GM19324 (cell line): ENCODE measurements around the gene MOG.
"Not testable (repeated sequence)": the region's sequence is repeated elsewhere in the genome, so short reads cannot be mapped to it uniquely, and the experiment has no call there.

Experiments used
- ATAC-seq: cut with Tn5 transposase; IDR thresholded peaks from one replicate; pipeline ENCODE4 v1.9.1; 2021; ENCODE audit warnings: mild to moderate bottlenecking, moderate library complexity; ENCODE audit not compliant: unreplicated experiment, low FRiP score

MOG gene

GRCh38 chr6:29633534-29633905 is 23.4 kb upstream of the MOG start:
- no peak for ATAC-seq

DNA sequence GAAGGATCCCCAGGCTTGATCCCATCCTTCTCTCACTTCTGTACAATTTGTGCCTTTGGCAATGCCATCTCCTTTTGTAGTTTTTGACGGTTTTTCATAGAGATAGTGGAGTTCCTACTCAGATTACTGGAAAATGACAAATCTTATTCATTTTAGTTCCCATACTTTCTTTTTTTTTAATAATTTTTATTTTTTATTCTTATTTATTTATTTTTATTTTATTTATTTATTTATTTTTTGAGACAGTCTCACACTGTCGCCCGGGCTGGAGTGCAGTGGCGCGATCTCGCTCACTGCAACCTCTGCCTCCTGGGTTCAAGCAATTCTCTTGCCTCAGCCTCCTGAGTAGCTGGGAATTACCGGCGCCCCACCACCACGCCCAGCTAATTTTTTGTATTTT is 19.6 kb upstream of the MOG start:
- ATAC-seq: no peak

- ATAC-seq: no peak
Measured at GRCh38 chr6:29641430-29642148, 15.3 kb upstream of the MOG start.

DNA sequence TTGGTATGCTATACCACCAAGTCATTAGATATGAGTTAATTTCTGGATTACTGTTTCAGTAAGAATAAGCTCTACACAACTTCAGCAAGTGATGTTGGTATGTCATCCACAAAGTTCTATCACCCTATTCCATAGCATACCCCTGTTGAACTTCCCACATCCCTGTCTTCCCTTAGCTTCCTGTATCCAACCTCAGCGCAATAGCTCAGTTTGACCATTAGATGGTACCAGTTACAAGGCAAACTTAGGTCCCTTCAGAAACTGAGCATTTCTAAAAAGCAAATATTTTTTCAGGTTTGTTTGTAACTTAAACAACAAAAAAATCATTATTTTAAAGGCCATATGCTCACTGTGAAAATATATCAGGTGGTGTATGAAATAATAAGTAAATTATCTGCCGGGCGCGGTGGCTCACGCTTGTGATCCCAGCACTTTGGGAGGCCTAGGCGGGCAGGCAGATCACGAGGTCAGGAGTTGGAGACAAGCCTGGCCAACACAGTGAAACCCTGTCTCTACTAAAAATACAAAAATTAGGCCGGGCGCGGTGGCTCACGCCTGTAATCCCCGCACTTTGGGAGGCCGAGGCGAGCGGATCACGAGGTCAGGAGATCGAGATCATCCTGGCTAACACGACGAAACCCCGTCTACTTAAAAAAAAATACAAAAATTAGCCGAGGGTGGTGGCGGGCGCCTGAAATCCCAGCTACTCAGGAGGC is 8.8 kb upstream of the MOG start:
- no peak for ATAC-seq

GRCh38 chr6:29649701-29650673 is 6.9 kb upstream of the MOG start:
- ATAC-seq: peak; percentile 94

DNA sequence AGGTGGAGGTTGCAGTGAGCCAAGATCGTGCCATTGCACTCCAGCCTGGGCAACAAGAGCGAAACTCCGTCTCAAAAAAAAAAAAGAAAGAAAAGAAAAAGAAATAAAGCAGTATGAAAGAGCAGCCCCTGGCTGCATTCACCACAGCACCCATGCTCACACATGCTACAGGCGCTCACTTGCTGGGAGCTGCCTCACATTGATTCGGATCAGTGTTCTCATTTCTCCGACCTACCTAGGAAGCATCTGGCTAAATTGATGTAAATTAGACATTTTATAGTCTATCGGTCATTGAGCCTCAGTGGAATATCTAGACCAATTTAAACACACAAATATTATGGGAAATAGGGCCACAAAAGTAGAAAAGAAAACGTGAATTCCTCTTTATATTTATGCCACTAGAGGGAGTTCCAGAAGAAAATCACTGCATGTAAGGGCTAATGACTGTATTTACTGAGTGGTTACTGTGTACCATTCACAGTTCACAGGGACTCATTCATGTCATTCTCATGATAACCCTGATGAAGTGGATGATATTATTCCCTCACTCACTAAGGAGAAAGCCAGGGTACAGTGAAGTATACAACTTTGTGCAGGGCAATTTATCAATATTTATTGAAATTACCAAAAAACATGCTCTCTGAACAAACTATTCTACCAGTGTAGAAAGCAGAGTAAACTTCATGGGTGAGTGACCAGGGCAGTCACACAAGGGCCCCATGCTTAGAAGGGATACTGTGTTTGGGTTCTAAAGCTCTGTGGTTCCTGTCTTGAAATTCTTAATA is 5.3 kb upstream of the MOG start:
- no peak for ATAC-seq

- ATAC-seq: no peak
Measured at GRCh38 chr6:29652198-29652584, 4.7 kb upstream of the MOG start.

GRCh38 chr6:29653452-29654038 is 3.3 kb upstream of the MOG start:
- ATAC-seq: no peak

DNA sequence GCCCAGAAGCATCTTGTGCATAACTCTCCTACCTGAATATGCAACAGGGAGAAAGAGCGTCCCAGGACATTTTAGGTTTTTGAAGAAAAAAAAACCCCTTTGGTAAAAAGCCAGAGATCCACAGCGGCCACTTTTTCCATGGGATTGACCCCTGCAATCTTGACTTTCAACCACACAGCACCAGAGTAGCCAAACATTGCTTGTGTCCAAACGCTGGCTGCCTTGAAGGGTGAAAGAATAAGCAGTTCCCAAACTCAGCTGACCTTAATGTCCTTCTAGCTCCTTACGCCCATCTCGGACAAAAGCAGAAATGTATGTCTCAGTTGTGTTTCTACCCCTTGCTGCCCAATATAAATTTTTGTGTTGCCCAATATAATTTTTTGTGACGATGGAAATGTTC is 1.2 kb upstream of the MOG start:
- ATAC-seq: no peak

DNA sequence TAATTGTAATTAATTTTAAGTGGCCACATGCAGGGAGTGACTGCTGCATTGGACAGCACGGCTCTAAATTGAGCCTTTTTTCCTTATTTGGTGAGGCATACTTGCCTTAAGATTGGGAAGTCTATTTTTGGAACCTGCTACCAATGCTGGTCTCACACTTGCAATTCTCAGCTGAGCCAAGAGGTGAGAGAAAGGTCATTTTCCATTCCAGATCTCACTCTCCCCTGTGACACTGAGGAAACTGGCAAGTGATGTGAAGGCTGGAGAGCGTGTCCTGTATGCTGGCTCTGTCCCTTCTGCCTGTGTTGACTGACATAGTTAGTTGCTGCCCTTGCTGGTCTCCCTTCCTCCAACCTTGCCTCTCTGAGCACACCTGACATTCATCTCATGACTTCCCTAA is 735 bp upstream of the MOG start:
- ATAC-seq: no peak

GRCh38 chr6:29661071-29661470 is 4.2 kb downstream of the MOG start:
- no peak for ATAC-seq

DNA sequence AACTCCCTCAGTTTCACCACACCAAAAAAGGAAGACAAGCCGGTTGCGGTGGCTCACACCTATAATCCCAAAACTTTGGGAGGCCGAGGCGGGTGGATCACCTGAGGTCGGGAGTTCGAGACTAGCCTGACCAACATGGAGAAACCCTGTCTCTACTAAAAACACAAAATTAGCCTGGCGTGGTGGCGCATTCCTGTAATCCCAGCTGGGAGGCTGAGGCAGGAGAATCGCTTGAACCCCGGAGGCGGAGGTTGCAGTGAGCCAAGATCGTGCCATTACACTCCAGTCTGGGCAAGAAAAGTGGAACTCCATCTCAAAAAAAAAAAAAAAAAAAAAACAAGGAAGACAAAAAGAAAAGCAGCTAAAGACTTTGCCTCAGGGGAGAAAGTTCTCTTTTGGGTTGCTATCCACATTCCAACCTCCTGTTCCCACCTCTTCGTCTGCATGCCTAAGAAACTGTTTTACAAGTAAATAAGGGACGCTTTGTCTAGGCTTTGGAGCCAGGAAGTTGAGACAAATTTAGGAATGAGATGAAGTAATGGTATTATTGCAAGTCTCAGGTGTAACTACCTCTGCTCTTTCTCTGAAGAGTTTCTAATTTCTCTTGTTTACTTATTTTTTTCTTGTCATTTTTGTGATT is 4.7 kb downstream of the MOG start:
- not testable (repeated sequence) for ATAC-seq

DNA sequence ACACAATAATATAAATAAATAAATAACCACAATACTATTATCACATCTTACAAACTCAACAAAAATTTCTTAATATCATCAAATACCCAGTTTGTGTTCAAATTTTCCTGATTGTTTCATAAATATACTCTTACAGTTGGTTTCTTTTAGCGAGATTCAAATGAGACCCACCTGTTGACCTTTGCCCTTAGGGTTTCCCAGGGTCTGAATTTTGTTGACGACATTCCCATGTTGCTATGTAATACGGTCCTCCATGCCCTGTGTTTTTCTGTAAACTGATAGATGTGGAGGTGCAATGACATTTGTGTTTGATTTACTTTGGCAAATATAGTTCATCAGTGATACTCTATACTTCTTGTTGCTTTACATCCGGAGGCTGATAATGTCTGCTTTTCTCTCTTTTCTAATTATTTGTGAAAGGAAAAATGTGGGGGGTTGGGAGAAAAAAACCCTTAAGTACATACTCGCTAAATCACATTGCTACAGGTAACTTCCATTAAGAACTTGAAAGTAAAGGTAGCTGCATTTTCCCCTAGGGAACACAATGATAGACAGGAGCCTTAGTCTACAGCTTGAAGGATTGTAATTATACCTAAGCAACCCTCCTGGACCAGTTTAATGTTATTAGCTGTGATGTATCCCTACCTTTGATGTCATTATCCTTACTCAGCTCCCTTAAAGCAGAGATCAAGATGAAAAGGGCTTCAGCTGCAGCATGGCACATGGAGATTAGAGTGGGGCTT is 6.6 kb downstream of the MOG start:
- no peak for ATAC-seq

GRCh38 chr6:29665942-29666825 is 9.3 kb downstream of the MOG start:
- ATAC-seq: no peak

- no peak for ATAC-seq
Measured at GRCh38 chr6:29666826-29667130, 9.9 kb downstream of the MOG start.

DNA sequence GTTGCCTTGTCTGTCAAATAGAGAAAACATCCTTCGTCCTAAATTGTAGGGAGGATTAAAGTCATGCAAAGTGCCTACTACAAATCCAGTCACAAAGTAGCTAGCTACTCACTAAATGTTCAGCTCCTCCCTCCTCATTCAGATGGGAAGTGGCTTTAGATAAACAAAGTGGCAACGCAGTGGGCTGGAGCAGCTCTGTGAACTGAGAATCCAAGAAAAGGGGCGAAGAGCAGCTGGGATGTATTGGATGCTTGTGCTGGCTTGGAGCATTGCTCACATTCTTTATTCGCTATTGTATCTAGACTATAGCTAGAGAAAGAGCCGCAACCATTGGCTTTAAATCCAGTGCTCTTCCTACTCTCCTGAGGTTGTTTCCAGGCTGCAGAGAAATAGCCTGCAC is 10.3 kb downstream of the MOG start:
- no peak for ATAC-seq

DNA sequence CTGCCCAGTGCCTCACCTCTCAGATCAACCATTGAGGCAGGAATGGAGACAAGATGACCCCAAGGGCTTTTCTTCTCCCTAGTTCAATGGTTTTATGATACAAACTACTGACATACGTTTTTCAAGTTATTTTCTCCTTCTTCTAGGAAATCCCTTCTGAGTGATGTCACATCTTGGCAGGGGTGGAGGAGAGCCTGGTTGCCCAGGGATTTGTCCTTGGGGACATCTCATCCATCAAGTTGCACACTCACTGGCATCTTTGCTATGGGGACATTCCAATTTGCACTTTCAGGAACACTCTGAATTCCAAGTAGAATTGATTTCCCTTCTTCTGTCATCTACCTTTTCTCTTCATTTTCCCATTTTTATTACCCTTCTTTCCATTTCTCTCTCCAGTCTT is 14.1 kb downstream of the MOG start:
- ATAC-seq: no peak

DNA sequence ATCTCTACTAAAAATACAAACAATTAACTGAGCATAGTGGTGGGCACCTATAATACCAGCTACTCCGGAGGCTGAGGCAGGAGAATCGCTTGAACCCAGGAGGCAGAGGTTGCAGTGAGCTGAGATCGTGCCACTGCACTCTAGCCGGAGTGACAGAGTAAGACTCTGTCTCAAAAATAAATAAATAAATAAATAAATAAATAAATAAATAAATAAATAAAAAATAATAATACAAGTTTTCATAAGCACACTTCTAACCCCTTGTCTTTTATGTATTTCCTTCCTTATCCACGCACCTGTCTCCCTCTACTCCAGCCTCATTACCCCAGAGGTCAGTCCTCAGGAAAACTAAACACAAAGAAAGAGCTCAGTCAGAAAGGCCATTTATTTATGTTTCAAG is 15.2 kb downstream of the MOG start:
- ATAC-seq: not testable (repeated sequence)
